Endothelial cell of umbilical vein (primary cell): ENCODE data around the gene RNASE9.

Source experiments
- POLR2A ChIP-seq: IDR thresholded peaks from 2 replicates; pipeline ENCODE4 v1.6.1; 2012; ENCODE audit warnings: low read depth, mild to moderate bottlenecking, control low read depth, low read length
- POLR2AphosphoS5 ChIP-seq: IDR thresholded peaks from 2 replicates; pipeline ENCODE4 v1.6.1; 2012; ENCODE audit warnings: low read depth, mild to moderate bottlenecking, control low read depth, low read length, moderate library complexity; ENCODE audit not compliant: insufficient read depth
- TF ChIP-seq, protein P1 (sequence below), 2 donors: IDR thresholded peaks; 1 replicate in 1 of 2; 2 replicates in 1 of 2; pipeline ENCODE4 v1.5.1; 2011; ENCODE audit warnings: low read length in 2 of 2, mild to moderate bottlenecking in 2 of 2, moderate library complexity in 2 of 2, control low read depth in 1 of 2, inconsistent platforms in 1 of 2, low read depth in 1 of 2; ENCODE audit not compliant: insufficient read depth in 1 of 2; ENCODE audit errors: extremely low read depth in 1 of 2
- TF ChIP-seq, protein P2 (sequence below): IDR thresholded peaks from 2 replicates; pipeline ENCODE4 v1.6.1; 2011; ENCODE audit not compliant: insufficient read depth, insufficient read length

DNA sequence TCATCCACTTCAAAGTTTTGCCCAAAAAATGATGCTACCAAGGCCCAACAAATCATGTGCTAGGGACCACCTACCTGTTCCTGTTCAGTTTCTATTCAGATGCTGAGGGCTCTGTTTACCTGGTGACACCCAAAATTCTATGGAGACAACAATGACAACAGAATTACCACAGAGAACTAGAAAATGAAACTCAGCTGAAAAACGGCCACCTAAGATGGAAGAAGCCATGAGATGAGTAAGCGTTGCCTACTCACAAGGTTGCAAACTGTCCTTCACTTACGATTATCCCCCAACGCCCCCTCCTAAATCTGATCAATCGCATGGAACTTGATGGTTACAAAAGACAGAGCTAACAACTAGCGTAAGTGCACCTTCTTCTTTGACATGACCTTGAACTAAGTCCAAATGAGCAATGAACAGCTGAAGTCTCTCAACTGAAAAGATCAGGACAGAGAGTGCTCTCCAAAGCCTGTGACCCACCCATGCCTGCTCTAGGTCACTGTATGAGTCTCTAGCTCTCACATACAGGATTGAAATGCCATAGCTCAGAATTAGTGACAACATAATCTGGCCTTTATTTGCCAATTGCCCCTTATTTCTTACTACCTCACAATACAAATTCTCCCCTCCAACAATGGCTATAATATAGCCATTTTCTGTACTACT is 26.8 kb upstream of the RNASE9 start, which contains the start of gene RNASE11:
- TF ChIP-seq, protein P1, sequence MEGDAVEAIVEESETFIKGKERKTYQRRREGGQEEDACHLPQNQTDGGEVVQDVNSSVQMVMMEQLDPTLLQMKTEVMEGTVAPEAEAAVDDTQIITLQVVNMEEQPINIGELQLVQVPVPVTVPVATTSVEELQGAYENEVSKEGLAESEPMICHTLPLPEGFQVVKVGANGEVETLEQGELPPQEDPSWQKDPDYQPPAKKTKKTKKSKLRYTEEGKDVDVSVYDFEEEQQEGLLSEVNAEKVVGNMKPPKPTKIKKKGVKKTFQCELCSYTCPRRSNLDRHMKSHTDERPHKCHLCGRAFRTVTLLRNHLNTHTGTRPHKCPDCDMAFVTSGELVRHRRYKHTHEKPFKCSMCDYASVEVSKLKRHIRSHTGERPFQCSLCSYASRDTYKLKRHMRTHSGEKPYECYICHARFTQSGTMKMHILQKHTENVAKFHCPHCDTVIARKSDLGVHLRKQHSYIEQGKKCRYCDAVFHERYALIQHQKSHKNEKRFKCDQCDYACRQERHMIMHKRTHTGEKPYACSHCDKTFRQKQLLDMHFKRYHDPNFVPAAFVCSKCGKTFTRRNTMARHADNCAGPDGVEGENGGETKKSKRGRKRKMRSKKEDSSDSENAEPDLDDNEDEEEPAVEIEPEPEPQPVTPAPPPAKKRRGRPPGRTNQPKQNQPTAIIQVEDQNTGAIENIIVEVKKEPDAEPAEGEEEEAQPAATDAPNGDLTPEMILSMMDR (IDR thresholded peaks at IDR 0.05; ENCODE audit: extremely low read depth in 1 of 2, insufficient read depth in 1 of 2, low read depth in 1 of 2, low read length in 2 of 2): no peak
- no peak for TF ChIP-seq POLR2AphosphoS5
- TF ChIP-seq POLR2A: no peak
- TF ChIP-seq, protein P2, sequence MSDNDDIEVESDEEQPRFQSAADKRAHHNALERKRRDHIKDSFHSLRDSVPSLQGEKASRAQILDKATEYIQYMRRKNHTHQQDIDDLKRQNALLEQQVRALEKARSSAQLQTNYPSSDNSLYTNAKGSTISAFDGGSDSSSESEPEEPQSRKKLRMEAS: no peak
